ENCODE measurements around the gene KMT2C.

Gene KMT2C

DNA sequence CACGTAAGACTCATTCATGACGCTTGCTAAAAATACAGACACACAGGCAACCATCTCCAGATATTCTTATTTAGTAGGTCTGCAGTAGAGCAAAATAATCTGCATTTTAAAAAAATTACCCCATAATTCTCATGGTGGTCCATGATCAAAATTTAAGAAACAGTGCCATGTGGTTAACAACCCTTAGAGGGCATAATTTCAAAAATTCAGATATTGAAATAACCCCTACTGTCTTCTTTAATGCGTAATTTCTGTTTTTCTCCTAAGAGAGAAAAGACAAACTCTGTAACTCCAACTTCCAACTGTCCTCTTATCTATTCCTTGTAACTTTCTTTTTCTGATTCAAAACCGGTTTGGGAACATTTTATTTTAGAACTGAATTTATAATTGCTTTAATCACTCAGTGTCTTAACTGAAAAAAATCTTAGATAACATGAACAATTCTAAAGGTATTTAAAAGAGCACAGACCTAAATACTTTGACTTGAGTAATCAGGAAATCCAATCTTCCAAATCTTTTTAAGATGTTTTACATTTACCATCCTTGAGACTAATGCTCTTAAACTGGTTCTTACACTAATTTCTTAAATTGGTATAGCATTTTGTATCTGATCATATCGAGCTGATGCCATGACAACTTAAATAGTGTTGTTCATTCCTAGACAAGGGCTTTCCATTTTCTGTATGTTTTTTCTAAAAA lies 262.3 kb downstream of the KMT2C start:
- Histone ChIP-seq H3K9me3 (ENCODE audit: control insufficient read depth, insufficient read depth, low read depth, low read length) (no peaks in the 10 kb centered on the region), H3K4me1 (ENCODE audit: control insufficient read depth, insufficient read depth, low read length) (no peaks in the 10 kb centered on the region), H3K36me3 (ENCODE audit: control insufficient read depth in 2 of 2, insufficient read depth in 1 of 2, low read length in 2 of 2) (peaks cover 16 to 68% of the 10 kb centered on the region in 2 experiments), H3K4me3 (ENCODE audit: low read depth, low read length) (no peak overlapping the region), H3K27ac (ENCODE audit: extremely low read depth, low read depth, low read length) (no peak overlapping the region)
- CTCF ChIA-PET, result no interaction called here
- POLR2A ChIA-PET, result no interaction called here
- TF ChIP-seq PRDM10 (tag by site-specific recombination; IDR thresholded peaks at IDR 0.05) (no peak), KLF7 (tag by site-specific recombination; IDR thresholded peaks at IDR 0.05; ENCODE audit: borderline replicate concordance) (no peak), ZNF707 (tag by site-specific recombination; IDR thresholded peaks at IDR 0.05) (no peak)

- TF ChIP-seq HOXD13 (CRISPR knock-in tag; IDR thresholded peaks at IDR 0.05; ENCODE audit: borderline replicate concordance), result no peak
- TF ChIP-seq ZNF792 (tag by site-specific recombination; IDR thresholded peaks at IDR 0.05), result no peak
- no peak for TF ChIP-seq ZNF544 (tag by site-specific recombination; IDR thresholded peaks at IDR 0.05)
- H3K4me3 ChIP-seq (ENCODE audit: low read depth, low read length), result no peak overlapping the region
- H3K36me3 ChIP-seq (ENCODE audit: control insufficient read depth in 2 of 2, insufficient read depth in 1 of 2, low read length in 2 of 2), result peaks cover 17 to 85% of the 10 kb centered on the region in 2 experiments
- no peak overlapping the region for H3K27ac ChIP-seq (ENCODE audit: extremely low read depth, low read depth, low read length)
- H3K9me3 ChIP-seq (ENCODE audit: control insufficient read depth, insufficient read depth, low read depth, low read length), result no peaks in the 10 kb centered on the region
- H3K4me1 ChIP-seq (ENCODE audit: control insufficient read depth, insufficient read depth, low read length), result no peaks in the 10 kb centered on the region
- CTCF ChIA-PET, result no interaction called here
- POLR2A ChIA-PET, result no interaction called here
Observed at GRCh38 chr7:152162287-152162686, 273.5 kb downstream of the KMT2C start.

DNA sequence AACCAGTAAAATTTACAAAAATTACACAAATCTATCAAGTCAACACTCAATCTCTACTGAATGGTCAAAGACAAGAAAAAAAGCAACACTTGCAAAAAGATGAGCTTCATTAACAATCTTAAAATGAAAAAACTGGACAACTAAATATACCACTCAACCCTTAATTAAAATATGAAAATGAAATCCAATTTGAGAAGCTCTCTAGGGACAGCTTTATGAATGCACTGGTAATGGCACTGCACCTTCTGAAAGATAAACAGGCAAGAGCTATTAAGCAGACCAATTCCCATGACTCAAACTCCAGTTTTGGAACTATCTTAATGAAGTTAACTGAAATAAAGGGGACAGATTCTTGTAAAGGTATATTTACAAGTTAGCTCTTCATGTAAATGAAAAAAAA lies 274.6 kb downstream of the KMT2C start:
- H3K4me3 ChIP-seq (ENCODE audit: low read depth, low read length), result no peak overlapping the region
- no peaks in the 10 kb centered on the region for H3K9me3 ChIP-seq (ENCODE audit: control insufficient read depth, insufficient read depth, low read depth, low read length)
- POLR2A ChIA-PET, result no interaction called here
- no peaks in the 10 kb centered on the region for H3K4me1 ChIP-seq (ENCODE audit: control insufficient read depth, insufficient read depth, low read length)
- CTCF ChIA-PET, result interaction anchor here (0.6 to 1.3 kb wide), 5 partner anchors 10 to 171 kb away, joined by 3 to 4 read pairs (median 3); no protein-coding TSS in a partner anchor
- no peak for TF ChIP-seq KLF17 (tag by site-specific recombination; IDR thresholded peaks at IDR 0.05)
- no peak for TF ChIP-seq ZNF701 (tag by site-specific recombination; IDR thresholded peaks at IDR 0.05)
- TF ChIP-seq ZNF19 (tag by site-specific recombination; IDR thresholded peaks at IDR 0.05; ENCODE audit: low read depth), result no peak
- no peak for TF ChIP-seq ZNF211 (tag by site-specific recombination; IDR thresholded peaks at IDR 0.05; ENCODE audit: low read depth)
- no peak overlapping the region for H3K27ac ChIP-seq (ENCODE audit: extremely low read depth, low read depth, low read length)
- peaks cover 19 to 85% of the 10 kb centered on the region in 2 experiments; a peak in 2 of 3 replicates for H3K36me3 ChIP-seq (ENCODE audit: control insufficient read depth in 2 of 2, insufficient read depth in 1 of 2, low read length in 2 of 2)

DNA sequence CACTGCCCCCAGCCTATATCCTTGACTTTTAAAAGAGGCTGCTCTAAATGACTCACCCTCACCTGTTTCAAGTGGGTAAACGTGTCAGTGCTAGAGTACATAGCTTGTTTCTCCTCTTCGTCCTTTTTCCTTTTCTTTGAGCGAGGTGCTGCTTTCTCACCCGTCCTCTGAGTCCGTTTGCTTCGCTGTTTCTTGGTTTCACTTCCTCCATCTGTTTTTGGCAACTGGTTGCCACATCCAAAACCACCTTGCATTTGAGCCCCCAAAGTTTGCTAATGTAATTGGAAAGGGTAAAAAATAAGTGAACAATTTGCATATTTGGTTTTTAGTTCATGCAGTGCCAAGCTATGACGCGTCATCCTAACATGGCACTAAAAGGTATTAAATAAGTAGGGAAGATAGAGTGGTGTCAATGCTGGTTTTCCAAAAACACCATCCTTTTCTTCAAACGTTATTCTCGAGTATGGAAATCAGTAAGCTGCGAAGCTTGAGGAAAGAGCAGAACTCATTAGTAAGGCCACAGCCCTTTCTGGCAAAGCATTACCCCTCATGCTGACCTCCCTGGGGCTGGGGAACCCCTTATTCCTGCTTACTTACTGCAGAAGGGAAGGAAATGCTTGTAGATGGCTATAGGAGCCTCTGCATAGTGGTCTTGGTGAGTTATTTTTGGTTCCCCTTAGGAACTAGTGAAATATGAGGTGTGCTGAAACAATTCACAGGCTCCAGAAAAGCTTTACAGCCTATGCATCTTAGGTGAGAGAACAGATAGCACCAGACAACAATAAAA lies 276.8 kb downstream of the KMT2C start:
- Histone ChIP-seq H3K4me3 (ENCODE audit: low read depth, low read length) (no peak overlapping the region), H3K36me3 (ENCODE audit: control insufficient read depth in 2 of 2, insufficient read depth in 1 of 2, low read length in 2 of 2) (peaks cover 22 to 90% of the 10 kb centered on the region in 2 experiments), H3K4me1 (ENCODE audit: control insufficient read depth, insufficient read depth, low read length) (no peaks in the 10 kb centered on the region), H3K27ac (ENCODE audit: extremely low read depth, low read depth, low read length) (no peak overlapping the region), H3K9me3 (ENCODE audit: control insufficient read depth, insufficient read depth, low read depth, low read length) (no peaks in the 10 kb centered on the region)
- ChIA-PET POLR2A (no interaction called here), CTCF (interaction anchor here (0.6 to 1.5 kb wide), 3 partner anchors 8 to 630 kb away, joined by 3 to 5 read pairs (median 3); no protein-coding TSS in a partner anchor)
- no peak for TF ChIP-seq ZNF362 (tag by site-specific recombination; IDR thresholded peaks at IDR 0.05)
- TF ChIP-seq ZBTB17 (tag by site-specific recombination; IDR thresholded peaks at IDR 0.05), result no peak
- TF ChIP-seq ZNF792 (tag by site-specific recombination; IDR thresholded peaks at IDR 0.05), result no peak
- no peak for TF ChIP-seq ZNF274 (IDR thresholded peaks at IDR 0.05; ENCODE audit: low read length)
- TF ChIP-seq ZNF274 (tag by site-specific recombination; IDR thresholded peaks at IDR 0.05; ENCODE audit: borderline replicate concordance), result no peak
- no peak for TF ChIP-seq ZSCAN30 (tag by site-specific recombination; IDR thresholded peaks at IDR 0.05)
- TF ChIP-seq ZNF146 (tag by site-specific recombination; IDR thresholded peaks at IDR 0.05), result no peak
- no peak for TF ChIP-seq ZNF521 (tag by site-specific recombination; IDR thresholded peaks at IDR 0.05)
